ENCODE results near the gene USP34. TPM values are rescaled to one million over a fixed set of nuclear protein-coding genes. Genes with fewer than 3 reads are reported as not detected.

Gene USP34
- total RNA-seq, 4 donors from 2014 or later = 120 to 210 (median 157) TPM

DNA sequence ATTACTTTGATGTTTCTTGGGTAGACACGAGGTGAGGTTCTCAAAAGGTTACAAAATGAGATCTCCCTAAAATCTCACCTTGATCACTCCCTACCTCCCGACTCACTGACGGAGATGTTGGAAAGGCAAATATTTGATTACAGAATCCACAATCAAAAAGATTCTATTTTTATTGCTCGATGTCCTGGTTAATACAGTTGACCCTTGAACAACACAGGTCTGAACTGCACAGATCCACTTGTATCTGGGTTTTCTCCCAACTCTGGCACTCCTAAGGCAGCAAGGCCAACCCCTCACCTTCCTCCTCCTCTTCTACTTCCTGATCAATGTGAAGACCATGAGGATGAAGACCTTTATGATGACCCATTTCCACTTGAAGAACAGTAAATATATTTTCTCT lies 183.6 kb downstream of the USP34 start:
- no peak for ATAC-seq
- Histone ChIP-seq H3K36me3 (peaks cover 0 to 58% of the 10 kb centered on the region in 2 donors), H3K27ac (no peak overlapping the region), H3K4me1 (no peaks in the 10 kb centered on the region), H3K27me3 (no peaks in the 10 kb centered on the region), H3K9me3 (no peaks in the 10 kb centered on the region), H3K4me3 (no peak overlapping the region)
- no peak for TF ChIP-seq EP300 (IDR thresholded peaks at IDR 0.05)
- TF ChIP-seq POLR2A (IDR thresholded peaks at IDR 0.05) = no peak
- 98 to 99% methylated on average over 4 of the region's 4 CpGs for WGBS, 2 donors (ENCODE audit: low coverage in 1 of 2)

DNA sequence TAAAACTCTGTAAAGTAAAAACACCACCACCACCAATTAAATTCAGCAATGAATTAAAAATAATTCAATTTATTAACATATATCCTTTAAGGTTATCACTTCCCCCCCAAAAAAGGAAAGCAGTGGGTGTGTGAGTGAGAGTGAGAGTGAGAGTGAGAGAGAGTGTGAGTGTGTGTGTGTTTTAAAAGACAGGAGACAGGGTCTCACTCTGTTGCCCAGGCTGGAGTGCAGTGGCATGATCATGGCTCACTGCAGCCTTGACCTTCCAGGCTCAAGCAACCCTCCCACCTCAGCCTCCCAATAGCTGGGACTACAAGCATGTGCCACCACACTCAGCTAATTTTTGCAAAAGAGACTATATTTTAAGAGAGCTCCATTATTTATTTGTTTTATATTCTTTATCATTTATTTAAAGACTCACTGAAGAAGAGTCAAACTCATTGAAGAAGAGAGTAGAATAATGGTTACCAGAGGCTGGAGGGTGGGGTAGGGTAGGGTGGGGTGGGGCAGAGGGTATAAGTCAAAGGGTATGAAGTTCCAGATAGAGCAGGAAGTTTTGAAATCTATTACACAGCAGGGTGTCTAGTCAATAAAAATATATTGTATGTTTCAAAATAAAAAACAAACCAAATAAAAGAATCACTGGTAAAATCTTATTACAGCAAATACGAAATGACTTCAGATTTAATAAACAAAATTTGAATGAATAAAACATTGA lies 187.3 kb downstream of the USP34 start:
- Histone ChIP-seq H3K4me1 (no peaks in the 10 kb centered on the region), H3K36me3 (peaks cover 0 to 68% of the 10 kb centered on the region in 2 donors), H3K27me3 (no peaks in the 10 kb centered on the region), H3K27ac (no peak overlapping the region), H3K9me3 (no peaks in the 10 kb centered on the region), H3K4me3 (no peak overlapping the region)
- no peak for ATAC-seq
- WGBS, 2 donors (ENCODE audit: low coverage in 1 of 2) = 87 to 100% methylated on average over 1 of the region's 1 CpG
- TF ChIP-seq EP300 (IDR thresholded peaks at IDR 0.05) (no peak), POLR2A (IDR thresholded peaks at IDR 0.05) (no peak), POLR2AphosphoS5 (IDR thresholded peaks at IDR 0.05) (no peak)
- TF ChIP-seq, protein P1, sequence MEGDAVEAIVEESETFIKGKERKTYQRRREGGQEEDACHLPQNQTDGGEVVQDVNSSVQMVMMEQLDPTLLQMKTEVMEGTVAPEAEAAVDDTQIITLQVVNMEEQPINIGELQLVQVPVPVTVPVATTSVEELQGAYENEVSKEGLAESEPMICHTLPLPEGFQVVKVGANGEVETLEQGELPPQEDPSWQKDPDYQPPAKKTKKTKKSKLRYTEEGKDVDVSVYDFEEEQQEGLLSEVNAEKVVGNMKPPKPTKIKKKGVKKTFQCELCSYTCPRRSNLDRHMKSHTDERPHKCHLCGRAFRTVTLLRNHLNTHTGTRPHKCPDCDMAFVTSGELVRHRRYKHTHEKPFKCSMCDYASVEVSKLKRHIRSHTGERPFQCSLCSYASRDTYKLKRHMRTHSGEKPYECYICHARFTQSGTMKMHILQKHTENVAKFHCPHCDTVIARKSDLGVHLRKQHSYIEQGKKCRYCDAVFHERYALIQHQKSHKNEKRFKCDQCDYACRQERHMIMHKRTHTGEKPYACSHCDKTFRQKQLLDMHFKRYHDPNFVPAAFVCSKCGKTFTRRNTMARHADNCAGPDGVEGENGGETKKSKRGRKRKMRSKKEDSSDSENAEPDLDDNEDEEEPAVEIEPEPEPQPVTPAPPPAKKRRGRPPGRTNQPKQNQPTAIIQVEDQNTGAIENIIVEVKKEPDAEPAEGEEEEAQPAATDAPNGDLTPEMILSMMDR (IDR thresholded peaks at IDR 0.05) = no peak

- WGBS, 2 donors (ENCODE audit: low coverage in 1 of 2) = 88 to 93% methylated on average over 4 to 6 of the region's 6 CpGs
- no peaks in the 10 kb centered on the region for H3K4me1 ChIP-seq
- H3K9me3 ChIP-seq = no peaks in the 10 kb centered on the region
- no peak overlapping the region for H3K27ac ChIP-seq
- ATAC-seq = no peak
- no peak overlapping the region for H3K4me3 ChIP-seq
- H3K27me3 ChIP-seq = no peaks in the 10 kb centered on the region
- no peak for TF ChIP-seq EP300 (IDR thresholded peaks at IDR 0.05)
- TF ChIP-seq POLR2A (IDR thresholded peaks at IDR 0.05) = no peak
- TF ChIP-seq POLR2AphosphoS5 (IDR thresholded peaks at IDR 0.05) = no peak
- TF ChIP-seq, protein P1 (IDR thresholded peaks at IDR 0.05) = no peak
- peaks cover 4 to 66% of the 10 kb centered on the region in 2 donors for H3K36me3 ChIP-seq
These were observed 188.7 kb downstream of the USP34 start for GRCh38 chr2:61282104-61282590.

DNA sequence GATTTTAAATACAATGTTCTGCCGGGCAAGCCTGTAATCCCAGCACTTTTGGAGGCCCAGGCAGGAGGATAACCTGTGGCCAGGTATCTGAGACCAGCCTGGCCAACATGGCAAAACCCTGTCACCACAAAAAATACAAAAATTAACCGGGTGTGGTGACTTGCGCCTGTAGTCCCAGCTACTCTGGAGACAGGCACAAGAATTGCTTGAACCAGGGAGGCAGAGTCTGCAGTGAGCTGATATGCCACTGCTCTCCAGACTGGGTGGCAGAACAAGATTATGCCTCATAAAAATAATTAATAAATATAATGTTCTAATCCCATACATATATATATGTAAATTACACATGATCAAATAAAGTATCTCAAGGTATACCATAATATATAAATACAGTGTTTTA lies 189.6 kb downstream of the USP34 start:
- peaks cover 4 to 65% of the 10 kb centered on the region in 2 donors for H3K36me3 ChIP-seq
- H3K9me3 ChIP-seq = no peaks in the 10 kb centered on the region
- no peaks in the 10 kb centered on the region for H3K27me3 ChIP-seq
- no peak for TF ChIP-seq EP300 (IDR thresholded peaks at IDR 0.05)
- no peak overlapping the region for H3K4me3 ChIP-seq
- H3K4me1 ChIP-seq = no peaks in the 10 kb centered on the region
- no peak overlapping the region for H3K27ac ChIP-seq
- ATAC-seq = no peak
- 88 to 91% methylated on average over 3 of the region's 3 CpGs for WGBS, 2 donors (ENCODE audit: low coverage in 1 of 2)

GRCh38 chr2:61277756-61278155 lies 193.1 kb downstream of the USP34 start:
- TF ChIP-seq POLR2A (IDR thresholded peaks at IDR 0.05) (no peak), POLR2AphosphoS5 (IDR thresholded peaks at IDR 0.05) (no peak), EP300 (IDR thresholded peaks at IDR 0.05) (no peak)
- TF ChIP-seq, protein P1 (IDR thresholded peaks at IDR 0.05) = no peak
- H3K4me3 ChIP-seq = no peak overlapping the region
- H3K36me3 ChIP-seq = peaks cover 4 to 73% of the 10 kb centered on the region in 2 donors
- no peak for ATAC-seq
- no peaks in the 10 kb centered on the region for H3K9me3 ChIP-seq
- H3K27me3 ChIP-seq = no peaks in the 10 kb centered on the region
- H3K4me1 ChIP-seq = no peaks in the 10 kb centered on the region
- no peak overlapping the region for H3K27ac ChIP-seq
- WGBS, 2 donors (ENCODE audit: low coverage in 1 of 2) = 94 to 95% methylated on average over 13 of the region's 13 CpGs

GRCh38 chr2:61275575-61276184 lies 195.2 kb downstream of the USP34 start:
- Histone ChIP-seq H3K36me3 (peaks cover 4 to 72% of the 10 kb centered on the region in 2 donors), H3K4me1 (no peaks in the 10 kb centered on the region), H3K27me3 (no peaks in the 10 kb centered on the region), H3K4me3 (no peak overlapping the region), H3K27ac (no peak overlapping the region), H3K9me3 (no peaks in the 10 kb centered on the region)
- WGBS, 2 donors (ENCODE audit: low coverage in 1 of 2) = 71 to 75% methylated on average over 1 of the region's 1 CpG
- TF ChIP-seq POLR2AphosphoS5 (IDR thresholded peaks at IDR 0.05) (no peak), EP300 (IDR thresholded peaks at IDR 0.05) (no peak), POLR2A (IDR thresholded peaks at IDR 0.05) (no peak)
- TF ChIP-seq, protein P1 (IDR thresholded peaks at IDR 0.05) = no peak
- no peak for ATAC-seq

Data from gastroesophageal sphincter (tissue), 4 donors.